HepG2 (cell line): Measurements from ENCODE around the gene TEX9. TPM values are rescaled to one million over a fixed set of nuclear protein-coding genes. Genes with fewer than 3 reads are reported as not detected.

ENCODE experiments used
- ERF ChIP-seq: IDR thresholded peaks from 2 replicates; pipeline ENCODE4 v1.6.1; 2018; ENCODE audit warnings: missing biosample characterization, missing genetic modification reagents
- ETV6 ChIP-seq: sonication (generic); formaldehyde crosslinking; conservative IDR thresholded peaks from 2 replicates; pipeline ENCODE4 v1.4.0; 2020; ENCODE audit warnings: missing genetic modification reagents
- MAF1 ChIP-seq: sonication (generic); formaldehyde crosslinking; IDR thresholded peaks from 2 replicates; pipeline ENCODE4 v1.5.0; 2020; ENCODE audit warnings: missing genetic modification reagents, borderline replicate concordance
- MED1 ChIP-seq: sonication (generic); formaldehyde crosslinking; IDR thresholded peaks from 2 replicates; pipeline ENCODE4 v1.4.0; 2020; ENCODE audit warnings: missing genetic modification reagents
- NFE2L1 ChIP-seq: sonication (generic); formaldehyde crosslinking; IDR thresholded peaks from 2 replicates; pipeline ENCODE4 v1.4.0; 2020; ENCODE audit warnings: missing genetic modification reagents, mild to moderate bottlenecking, borderline replicate concordance
- NONO ChIP-seq, 2 experiments: fragments of 450-650 bp in 1 of 2; sonication (generic) in 1 of 2; formaldehyde crosslinking in 1 of 2; IDR thresholded peaks in 1 of 2; conservative IDR thresholded peaks in 1 of 2; 2 replicates each; pipeline versions ENCODE4 v1.6.1 to v1.8.0; 2017 to 2022; ENCODE audit warnings: mild to moderate bottlenecking in 1 of 2, missing genetic modification reagents in 1 of 2, moderate library complexity in 1 of 2
- PHF8 ChIP-seq: sonication (generic); formaldehyde crosslinking; IDR thresholded peaks from 2 replicates; pipeline ENCODE4 v1.5.0; 2020; ENCODE audit warnings: missing genetic modification reagents
- PRMT3 ChIP-seq: sonication (generic); formaldehyde crosslinking; IDR thresholded peaks from 2 replicates; pipeline ENCODE4 v1.8.1; 2022; ENCODE audit warnings: low read depth, mild to moderate bottlenecking, moderate library complexity, missing genetic modification reagents, borderline replicate concordance
- SALL1 ChIP-seq: sonication (generic); formaldehyde crosslinking; IDR thresholded peaks from 2 replicates; pipeline ENCODE4 v1.8.0; 2022; ENCODE audit warnings: mild to moderate bottlenecking, missing genetic modification reagents
- STAG1 ChIP-seq: sonication (generic); formaldehyde crosslinking; IDR thresholded peaks from 2 replicates; pipeline ENCODE4 v1.4.0; 2020; ENCODE audit warnings: missing genetic modification reagents
- TBP ChIP-seq: sonication (generic); formaldehyde crosslinking; IDR thresholded peaks from 2 replicates; pipeline ENCODE4 v1.5.0; 2020; ENCODE audit warnings: missing genetic modification reagents
- TGIF2 ChIP-seq: IDR thresholded peaks from 2 replicates; pipeline ENCODE4 v1.6.1; 2016; ENCODE audit warnings: control low read depth, missing compliant biosample characterization
- TIGD3 ChIP-seq: sonication (generic); formaldehyde crosslinking; IDR thresholded peaks from 2 replicates; pipeline ENCODE4 v1.5.1; 2020; ENCODE audit warnings: mild to moderate bottlenecking, missing genetic modification reagents, borderline replicate concordance
- WIZ ChIP-seq: sonication (generic); formaldehyde crosslinking; IDR thresholded peaks from 2 replicates; pipeline ENCODE4 v1.5.1; 2020; ENCODE audit warnings: mild to moderate bottlenecking, missing genetic modification reagents
- YEATS4 ChIP-seq: sonication (generic); formaldehyde crosslinking; IDR thresholded peaks from 2 replicates; pipeline ENCODE4 v1.4.0; 2020; ENCODE audit warnings: missing genetic modification reagents, borderline replicate concordance
- ZBTB2 ChIP-seq: sonication (generic); formaldehyde crosslinking; IDR thresholded peaks from 2 replicates; pipeline ENCODE4 v1.8.0; 2022; ENCODE audit warnings: low read depth, missing genetic modification reagents
- ZBTB43 ChIP-seq: sonication (generic); formaldehyde crosslinking; conservative IDR thresholded peaks from 2 replicates; pipeline ENCODE4 v1.4.0; 2020; ENCODE audit warnings: missing genetic modification reagents
- ZNF121 ChIP-seq: sonication (generic); formaldehyde crosslinking; IDR thresholded peaks from 2 replicates; pipeline ENCODE4 v1.5.0; 2020; ENCODE audit warnings: mild to moderate bottlenecking, missing genetic modification reagents
- ZNF414 ChIP-seq: sonication (generic); formaldehyde crosslinking; IDR thresholded peaks from 2 replicates; pipeline ENCODE4 v1.5.0; 2020; ENCODE audit warnings: missing genetic modification reagents
- ZNF431 ChIP-seq: sonication (generic); formaldehyde crosslinking; IDR thresholded peaks from 2 replicates; pipeline ENCODE4 v1.9.0; 2022; ENCODE audit warnings: missing genetic modification reagents, low read depth, mild to moderate bottlenecking, borderline replicate concordance
- ZNF589 ChIP-seq: sonication (generic); formaldehyde crosslinking; conservative IDR thresholded peaks from 2 replicates; pipeline ENCODE4 v1.8.0; 2022; ENCODE audit warnings: mild to moderate bottlenecking, moderate library complexity, missing genetic modification reagents
- ZNF784 ChIP-seq: sonication (generic); formaldehyde crosslinking; IDR thresholded peaks from 2 replicates; pipeline ENCODE4 v1.5.1; 2020; ENCODE audit warnings: missing genetic modification reagents, mild to moderate bottlenecking, borderline replicate concordance
- polyA plus RNA-seq, 8 experiments: library from polyadenylated mRNA; depleted of rRNA in 3 of 8; stranded (reverse) in 7 of 8; unstranded in 1 of 8; fragments of >200 nt; fragmentation: Illumina TruSeq in 4 of 8; extraction: Trizol in 4 of 8; gene quantifications; 2 replicates each; pipeline versions ENCODE4 v1.2.1 to v1.2.3, GENCODE V29; 2011 to 2016; ENCODE audit warnings: low read depth in 4 of 8, missing spikeins in 1 of 8, mixed read lengths in 1 of 8; ENCODE audit not compliant: insufficient read depth in 1 of 8
- total RNA-seq, 5 experiments: library from RNA; depleted of rRNA; stranded (reverse); fragments of >200 nt; fragmentation: Illumina TruSeq; extraction: Trizol; gene quantifications; 2 replicates each; pipeline ENCODE4 v1.2.3, GENCODE V29; 2016; ENCODE audit warnings: low read depth in 1 of 5

The TEX9 gene
- total and polyA plus RNA-seq, 2 of the 13 experiments (the other 11 are each of a cell fraction or from before 2014, with no cell fraction given), result 0.82 to 6.9 TPM

- TF ChIP-seq TIGD3 (no peak), TGIF2 (CRISPR knock-in tag) (peak; percentile 37; the same call in 1 of the 2 replicates), ZBTB43 (CRISPR knock-in tag) (0 out of 2 replicates have a peak, but pooled peaks have one; percentile 24), PRMT3 (no peak), PHF8 (CRISPR knock-in tag) (peak; percentile 85), TBP (no peak), ETV6 (CRISPR knock-in tag) (no peak), SALL1 (CRISPR knock-in tag) (peak; percentile 75), ZNF431 (0 out of 2 replicates have a peak, but pooled peaks have one; percentile 34), STAG1 (no peak), ZNF589 (CRISPR knock-in tag) (no peak), ERF (no peak; the same call in 1 of the 2 replicates), ZNF414 (CRISPR knock-in tag) (no peak), YEATS4 (CRISPR knock-in tag) (peak; percentile 56; the same call in 1 of the 2 replicates), WIZ (CRISPR knock-in tag) (0 out of 2 replicates have a peak, but pooled peaks have one; percentile 12), NONO (IDR thresholded peaks at IDR 0.05) (no peak), NONO (CRISPR knock-in tag; conservative IDR thresholded peaks at IDR 0.05) (0 out of 2 replicates have a peak, but pooled peaks have one; percentile 43), ZNF784 (CRISPR knock-in tag) (no peak), NFE2L1 (no peak), ZBTB2 (no peak), ZNF121 (CRISPR knock-in tag) (no peak), MAF1 (no peak), MED1 (CRISPR knock-in tag) (peak; percentile 42; the same call in 1 of the 2 replicates)
These were observed at the start of gene TEX9 (continued) for GRCh38 chr15:56365075-56365711.
